Cardiac fibroblast (primary cell): ENCODE data around the gene RAB10.
"Not testable (repeated sequence)": the region's sequence is repeated elsewhere in the genome, so short reads cannot be mapped to it uniquely, and the experiment has no call there.

Experiments
- DNase-seq, 2 donors: peaks; one replicate each; pipeline versions ENCODE4 v3.0.0 to v3.0.0-alpha.2; 2010; ENCODE audit warnings: low read depth in 2 of 2
- H3K4me3 ChIP-seq, 2 donors: replicated peaks in 1 of 2; 1 replicate in 1 of 2; 2 replicates in 1 of 2; pipeline ENCODE4 v1.5.1; 2011; ENCODE audit warnings: low read depth in 2 of 2, low read length in 2 of 2, mild to moderate bottlenecking in 2 of 2, moderate library complexity in 1 of 2
- CTCF ChIP-seq: IDR thresholded peaks from one replicate; pipeline ENCODE4 v1.5.1; 2011; ENCODE audit warnings: low read depth, mild to moderate bottlenecking, low read length, inconsistent platforms

The RAB10 gene

GRCh38 chr2:26073830-26074229 is 39.9 kb downstream of the RAB10 start:
- no peak overlapping the region for H3K4me3 ChIP-seq
- no peak for DNase-seq
- TF ChIP-seq CTCF, result no peak

GRCh38 chr2:26074676-26075075 is 40.8 kb downstream of the RAB10 start:
- TF ChIP-seq CTCF, result no peak
- DNase-seq, result no peak
- H3K4me3 ChIP-seq, result no peak overlapping the region

GRCh38 chr2:26075173-26075572 is 41.3 kb downstream of the RAB10 start:
- TF ChIP-seq CTCF, result no peak
- no peak overlapping the region for H3K4me3 ChIP-seq
- DNase-seq, result no peak

GRCh38 chr2:26076001-26076587 is 42.2 kb downstream of the RAB10 start:
- no peak for TF ChIP-seq CTCF
- H3K4me3 ChIP-seq, result no peak overlapping the region
- DNase-seq, result no peak

GRCh38 chr2:26077291-26077690 is 43.4 kb downstream of the RAB10 start:
- no peak for DNase-seq
- no peak for TF ChIP-seq CTCF
- no peak overlapping the region for H3K4me3 ChIP-seq

- no peak overlapping the region for H3K4me3 ChIP-seq
- DNase-seq, result no peak
- no peak for TF ChIP-seq CTCF
Observed at GRCh38 chr2:26078939-26079338, 45.1 kb downstream of the RAB10 start.

GRCh38 chr2:26080356-26080755 is 46.5 kb downstream of the RAB10 start:
- peak in 1 of 2 donors; percentile 55 for DNase-seq
- no peak overlapping the region for H3K4me3 ChIP-seq
- TF ChIP-seq CTCF, result no peak

GRCh38 chr2:26080925-26081324 is 47.0 kb downstream of the RAB10 start:
- not testable (repeated sequence) for H3K4me3 ChIP-seq, DNase-seq
